ENCODE measurements around the gene CLIC5.
A peak's percentile ranks its signal among the peaks of the same experiment; 100 is the strongest.

Gene CLIC5

DNA sequence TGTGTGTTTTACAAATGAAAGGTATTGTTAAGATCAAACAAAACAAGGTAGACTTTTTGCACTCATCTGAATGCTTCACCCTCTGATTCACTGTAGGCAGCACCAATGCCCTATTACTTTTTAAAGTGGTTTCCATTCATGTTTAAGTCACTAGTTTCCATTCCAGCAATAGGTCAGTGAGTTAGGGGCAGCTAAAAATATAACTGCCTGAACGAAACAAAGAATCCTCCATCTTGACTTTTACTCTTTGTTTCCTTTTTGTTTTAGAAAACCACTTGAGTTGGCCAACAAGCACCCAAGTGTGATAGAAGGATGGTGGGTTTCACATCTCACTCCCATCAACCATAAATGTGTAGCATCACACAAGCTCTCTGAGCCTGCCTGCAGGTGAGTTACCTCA, 25.5 kb downstream of the CLIC5 start:
- no peak for DNase-seq

DNA sequence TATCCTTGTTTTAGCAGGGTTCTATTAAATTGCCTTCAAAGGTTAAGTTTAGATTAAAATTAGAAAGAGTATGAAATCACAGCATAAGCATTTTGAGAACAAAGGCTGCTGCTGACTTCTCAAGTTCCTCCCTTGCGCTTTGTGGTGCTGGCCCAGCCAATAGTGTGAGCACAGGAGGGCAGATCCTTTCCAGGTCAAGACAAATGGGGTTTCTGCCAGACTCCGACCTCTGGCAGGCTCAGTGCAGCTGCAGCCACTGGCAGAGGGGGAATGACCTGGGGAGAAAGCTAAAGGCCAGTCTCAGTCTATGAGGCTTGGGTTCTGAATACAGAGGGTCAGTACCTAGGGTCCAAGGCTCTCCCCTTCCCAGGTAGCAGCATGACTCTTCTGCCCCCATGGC, 27.0 kb downstream of the CLIC5 start:
- DNase-seq = no peak

DNA sequence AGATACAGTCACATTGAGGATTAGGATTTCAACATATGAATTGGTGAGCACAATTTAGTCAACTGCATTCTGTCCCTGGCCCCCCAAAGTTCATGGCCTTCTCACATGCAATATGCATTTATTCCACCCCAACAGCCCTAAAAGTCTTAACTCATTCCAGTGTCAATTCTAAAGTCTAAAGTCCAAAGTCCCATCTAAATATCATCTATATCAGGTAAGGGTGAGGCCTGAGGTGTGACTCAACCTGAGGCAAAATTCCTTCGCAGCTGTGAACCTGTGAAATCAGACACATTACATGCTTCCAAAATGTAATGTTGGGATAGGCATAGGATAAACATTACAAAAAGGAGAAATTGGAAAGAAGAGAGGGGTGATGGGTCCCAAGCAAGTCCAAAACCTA, 27.8 kb downstream of the CLIC5 start:
- no peak for DNase-seq

DNA sequence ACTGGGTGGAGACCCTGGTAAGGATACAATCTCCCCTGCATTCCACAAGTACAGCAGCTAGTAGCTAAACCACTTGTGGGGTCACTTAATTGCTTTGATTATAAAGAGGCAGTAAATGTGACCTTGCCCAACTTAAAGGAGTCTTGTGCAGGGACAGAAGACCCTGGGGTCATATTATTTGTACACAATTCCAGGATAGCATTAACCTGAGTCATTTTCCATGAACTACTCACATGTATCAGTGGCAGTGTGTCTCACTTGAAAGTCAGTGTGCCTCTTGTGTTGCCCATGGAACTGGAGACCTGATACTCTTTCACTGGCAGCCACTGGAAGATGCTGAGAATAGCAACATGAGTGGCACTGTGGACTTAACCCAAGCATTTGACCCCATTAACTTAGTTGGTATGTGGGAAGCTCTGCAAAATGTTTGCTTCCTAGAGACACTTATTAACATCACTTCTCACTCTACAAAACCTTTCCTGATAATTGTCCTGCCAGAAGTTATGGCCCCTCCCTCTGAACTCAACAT, 28.9 kb downstream of the CLIC5 start:
- DNase-seq = no peak

DNA sequence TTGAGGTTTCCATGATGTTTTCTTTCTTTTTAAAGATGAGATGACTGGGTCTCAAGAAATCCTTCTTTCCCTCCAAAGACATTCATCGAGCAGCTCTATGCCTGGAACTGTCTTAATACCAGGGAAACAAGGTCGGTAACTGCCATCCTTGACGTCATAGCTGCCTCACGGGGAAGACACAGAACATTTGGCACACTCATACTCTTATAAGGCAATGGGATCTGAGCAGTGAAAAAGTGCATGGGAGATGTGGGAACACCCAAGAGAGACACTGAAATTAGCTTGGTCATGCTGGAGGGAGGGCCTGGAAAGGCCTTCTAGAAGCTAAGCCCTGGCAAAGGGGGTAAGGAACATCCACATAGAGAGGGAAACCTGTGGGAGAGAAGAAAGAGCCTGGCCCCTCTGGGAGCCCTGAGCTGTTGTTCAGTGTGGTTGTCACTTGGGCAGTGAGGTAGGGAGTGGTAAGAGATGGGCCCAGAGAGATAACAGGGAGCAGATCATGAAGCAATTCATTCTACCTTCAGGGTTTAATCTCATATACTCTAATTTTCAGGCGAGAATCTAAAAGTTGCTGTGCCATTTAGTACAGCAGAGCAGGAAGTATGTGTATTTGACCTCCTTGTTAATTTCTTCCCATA, 30.8 kb downstream of the CLIC5 start:
- no peak for DNase-seq

DNA sequence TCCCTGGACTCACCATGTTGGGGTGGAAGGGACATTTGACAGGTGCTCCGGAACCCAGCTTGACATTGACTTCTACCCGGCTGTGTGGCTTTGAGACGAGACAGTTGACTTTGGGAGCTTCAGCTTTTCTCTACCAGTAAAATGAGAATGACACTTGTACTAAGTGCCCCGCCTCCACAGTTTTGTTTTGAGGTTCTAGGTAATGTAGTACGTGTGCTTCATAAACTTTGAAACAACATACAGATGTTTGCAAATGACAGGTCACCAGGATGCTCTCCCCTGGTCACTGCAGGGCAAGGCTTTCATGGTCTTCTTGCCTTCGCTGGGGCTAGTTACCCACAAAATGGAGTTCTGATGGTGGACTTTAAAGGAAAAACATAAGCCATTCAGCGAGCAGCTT, 31.3 kb downstream of the CLIC5 start:
- no peak for DNase-seq

DNA sequence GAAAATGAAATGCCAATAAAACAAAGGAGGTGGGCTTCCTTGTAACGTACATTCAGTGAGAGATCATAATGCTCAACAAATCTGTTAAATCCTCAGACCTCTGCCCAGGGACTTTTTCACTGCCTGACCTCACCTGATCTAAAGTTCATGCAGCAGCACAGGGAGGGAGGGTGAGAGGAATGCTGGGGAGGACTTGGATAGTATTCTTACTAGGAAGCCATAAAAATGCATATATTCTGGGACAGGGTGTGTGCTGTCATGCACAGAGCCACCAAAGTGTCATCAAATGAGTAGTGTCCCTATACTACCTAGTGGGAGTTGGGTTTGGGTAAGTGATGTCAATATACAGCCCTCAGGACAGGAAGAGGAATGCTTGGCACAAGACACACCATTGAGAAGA, 32.6 kb downstream of the CLIC5 start:
- no peak for DNase-seq

DNA sequence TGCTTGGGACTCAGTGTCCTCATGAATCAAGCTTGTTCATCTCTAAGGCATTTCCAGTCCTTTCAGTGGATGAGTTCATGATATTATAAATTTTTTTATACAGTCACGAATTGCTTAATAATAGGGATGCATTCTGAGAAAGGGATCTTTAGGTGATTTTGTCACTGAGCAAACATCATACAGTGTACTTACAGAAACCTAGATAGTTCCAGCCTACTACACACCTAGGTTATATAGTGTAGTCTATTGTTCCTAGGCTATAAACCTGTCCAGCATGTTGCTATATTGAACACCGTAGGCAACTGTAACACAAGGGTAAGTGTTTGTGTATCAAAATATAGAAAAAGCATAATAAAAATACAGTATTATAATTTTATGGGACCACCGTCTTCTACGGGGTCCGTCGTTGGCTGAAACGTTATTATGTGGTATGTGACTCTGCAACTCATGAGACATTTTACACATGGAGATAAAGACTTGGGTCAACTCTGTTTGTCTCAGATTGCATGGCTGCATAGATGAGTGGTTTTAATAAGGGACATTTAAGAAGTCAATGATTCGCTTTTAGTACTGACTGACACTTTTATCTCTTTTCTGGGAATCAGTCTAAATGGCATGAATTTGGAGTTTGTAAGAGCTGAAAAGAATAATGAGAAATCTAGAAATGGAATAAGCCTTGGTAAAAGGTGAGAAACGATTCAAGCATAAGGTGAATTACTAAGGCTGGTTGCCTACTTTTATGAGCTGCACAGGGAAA, 33.2 kb downstream of the CLIC5 start:
- DNase-seq = no peak

DNA sequence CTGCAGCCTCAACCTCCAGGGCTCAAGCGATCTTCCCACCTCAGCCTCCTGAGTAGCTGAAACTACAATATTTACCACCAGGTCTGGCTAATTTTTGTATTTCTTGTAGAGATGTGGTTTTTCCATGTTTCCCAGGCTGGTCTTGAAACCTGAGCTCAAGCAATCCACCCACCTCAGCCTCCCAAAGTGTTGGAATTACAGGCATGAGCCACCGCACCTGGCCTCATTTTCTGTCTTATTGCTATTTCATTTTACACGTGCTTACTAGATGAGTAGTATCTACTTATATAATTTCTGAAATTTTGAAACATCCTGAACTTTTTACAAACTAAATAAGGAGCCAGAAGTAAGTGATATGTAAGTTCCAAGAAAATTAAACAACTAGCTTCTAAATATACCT, 34.6 kb downstream of the CLIC5 start:
- DNase-seq = no peak

DNA sequence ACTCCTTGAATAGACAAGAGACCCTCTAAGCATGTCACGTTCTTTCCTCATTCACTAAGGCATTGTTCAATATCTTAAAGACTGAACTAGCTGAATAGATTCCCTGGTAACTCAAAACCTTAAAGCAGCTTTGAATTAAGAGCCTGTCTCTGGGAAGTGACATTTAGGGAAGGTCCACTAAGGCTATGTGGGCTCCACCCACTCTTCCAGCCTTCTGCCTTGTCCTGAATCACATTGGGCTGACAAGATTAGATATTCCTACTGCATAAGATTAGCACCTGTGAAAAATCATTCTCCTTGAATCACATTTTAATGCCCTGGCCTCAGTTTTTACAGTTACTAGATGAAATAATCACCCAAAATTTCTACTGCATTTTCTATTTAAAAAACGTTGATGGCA, 36.3 kb downstream of the CLIC5 start:
- DNase-seq = no peak

DNA sequence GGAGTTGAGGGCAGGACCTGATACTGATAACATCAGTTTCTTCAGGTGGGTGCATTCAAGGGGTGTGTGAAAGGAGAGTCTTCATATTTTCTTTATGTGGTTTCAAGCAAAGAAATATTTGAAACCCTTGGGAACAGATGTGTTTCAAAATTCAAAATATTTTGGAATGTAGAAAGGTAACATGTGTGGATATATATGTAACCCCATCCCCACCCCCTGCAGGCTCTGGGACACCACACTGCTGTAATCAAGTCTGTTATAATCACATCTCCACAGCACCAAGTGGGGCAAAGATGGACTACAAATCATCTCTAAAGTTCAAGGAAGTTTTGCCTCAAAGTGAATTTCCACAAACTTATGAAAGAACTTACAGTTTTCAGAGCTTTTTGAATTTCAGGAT, 41.1 kb downstream of the CLIC5 start:
- no peak for DNase-seq

DNA sequence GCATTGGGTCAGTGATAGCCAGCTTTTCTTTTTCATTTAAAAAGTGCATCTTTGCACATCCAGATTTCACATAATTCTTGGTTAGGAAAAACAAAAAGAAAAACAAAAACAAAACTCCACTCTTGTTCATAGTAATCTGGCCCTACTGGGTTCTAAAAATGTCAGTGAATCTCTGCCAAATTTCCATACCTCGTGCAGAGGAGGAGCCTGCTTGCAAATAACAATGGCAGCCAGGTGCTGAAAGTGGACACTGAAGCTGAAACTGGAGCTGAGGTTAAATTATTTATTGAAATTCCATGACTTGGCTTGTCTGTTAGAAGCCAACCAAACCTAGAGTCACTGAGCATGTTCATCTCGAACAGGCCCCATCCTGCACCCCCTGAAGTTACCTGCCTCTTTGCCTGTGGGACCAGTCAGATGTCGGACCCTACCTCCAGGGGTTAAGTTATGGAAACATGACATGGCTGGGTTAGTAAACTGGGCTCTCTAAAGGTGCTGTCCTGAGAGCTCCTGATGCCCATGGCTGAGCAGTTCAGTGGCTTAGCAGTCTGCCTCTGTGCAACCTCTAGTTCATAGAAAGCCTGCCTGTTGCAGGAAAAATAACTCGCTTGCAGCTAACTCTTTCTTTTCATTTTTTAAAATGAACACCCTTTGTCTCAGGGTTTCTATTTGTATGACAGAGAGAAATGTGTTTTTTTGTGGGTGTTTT, 42.7 kb downstream of the CLIC5 start:
- no peak for DNase-seq

DNA sequence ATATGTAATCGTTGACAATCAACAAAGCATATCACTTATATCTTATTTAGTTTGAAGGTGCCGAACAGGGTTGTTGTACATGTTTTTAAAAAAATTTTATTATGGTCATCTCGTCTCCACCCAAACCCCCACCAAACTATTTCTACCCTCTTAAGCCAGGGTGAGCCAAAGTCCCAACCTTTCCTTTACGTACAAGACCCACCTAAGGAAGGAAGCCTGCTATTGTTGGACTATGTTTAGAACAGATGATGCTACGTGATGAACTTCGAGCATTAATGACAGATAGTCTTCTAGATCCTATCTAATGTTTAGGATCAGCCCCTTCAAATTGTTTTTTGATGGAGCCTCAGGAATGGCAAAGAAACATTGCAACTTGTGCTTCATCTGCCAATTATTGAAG, 44.4 kb downstream of the CLIC5 start:
- DNase-seq = no peak

DNA sequence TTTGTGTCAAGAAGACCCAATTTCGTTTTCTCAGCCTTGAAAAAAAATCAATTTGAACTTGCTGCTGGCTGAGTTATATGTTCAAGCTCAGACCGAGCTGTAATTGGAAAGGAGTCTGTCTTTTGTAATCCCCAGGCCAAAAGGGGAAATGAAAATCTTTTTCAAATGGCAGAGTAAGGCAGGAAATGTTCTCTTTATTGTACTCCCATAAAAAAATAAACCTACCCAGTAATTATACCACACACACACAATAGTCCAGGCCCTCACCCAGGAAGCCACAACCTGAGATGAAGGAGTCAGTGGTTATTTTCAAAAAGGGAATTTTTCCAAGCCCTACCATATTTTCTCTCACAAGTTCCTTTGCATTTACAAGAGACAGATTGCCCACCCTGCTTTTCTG, 45.3 kb downstream of the CLIC5 start:
- DNase-seq = peak; percentile 10

DNA sequence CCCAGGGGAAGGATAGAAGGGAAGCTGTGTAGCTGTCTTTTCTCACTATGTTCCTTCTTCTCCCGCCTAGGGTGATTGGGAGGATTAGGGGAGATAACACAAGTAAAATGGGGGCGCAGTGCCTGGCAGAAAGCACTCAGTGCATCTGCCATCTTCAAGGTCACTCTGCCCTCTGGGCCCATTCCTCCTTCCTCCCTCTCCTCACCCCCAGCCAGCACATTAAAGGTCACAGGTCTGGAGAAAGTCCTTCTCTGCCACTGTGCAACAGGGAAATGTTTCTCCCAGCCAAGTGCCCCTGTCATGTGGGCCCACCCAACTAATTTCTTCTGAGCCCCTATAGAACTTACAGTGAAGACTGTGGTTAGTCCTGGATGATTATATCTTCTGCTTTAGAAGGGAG, 45.8 kb downstream of the CLIC5 start:
- no peak for DNase-seq

DNA sequence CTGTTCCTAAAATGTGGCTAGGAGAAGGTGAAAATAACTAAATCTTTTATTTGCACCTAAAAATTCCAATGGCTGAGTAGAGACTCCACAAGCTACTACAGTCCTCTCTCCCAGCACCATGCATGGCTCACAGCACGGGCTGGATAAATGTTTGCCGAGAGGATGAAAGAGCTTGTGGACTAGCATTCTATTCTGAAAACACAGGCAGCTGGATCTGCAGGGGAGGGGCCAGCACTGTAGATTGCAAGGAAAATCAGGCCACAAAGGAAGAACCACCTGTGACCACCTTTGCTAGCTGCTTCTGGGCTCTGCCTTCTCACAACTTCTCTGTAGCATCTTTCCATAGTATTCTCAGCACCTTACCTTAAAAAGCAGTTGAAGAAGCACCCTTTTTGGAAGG, 46.6 kb downstream of the CLIC5 start:
- DNase-seq = no peak

DNA sequence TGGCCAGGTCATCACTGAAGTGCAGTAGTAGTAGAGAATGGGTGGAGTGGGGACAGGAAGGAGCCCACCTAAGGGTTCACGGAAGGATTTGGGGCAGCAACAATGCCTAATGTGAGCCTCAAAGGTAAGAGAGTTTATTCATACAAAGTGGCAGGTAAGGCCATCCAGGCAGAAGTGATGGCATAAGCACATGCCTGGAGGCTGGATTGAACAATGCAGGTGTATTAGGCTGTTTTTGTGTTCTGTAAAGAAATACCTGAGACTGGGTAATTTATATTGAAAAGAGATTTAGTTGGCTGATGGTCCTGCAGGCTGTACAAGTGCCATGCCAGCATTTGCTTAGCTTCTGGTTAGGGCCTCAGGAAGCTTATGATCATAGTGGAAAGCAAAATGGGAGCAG, 48.3 kb downstream of the CLIC5 start:
- no peak for DNase-seq

DNA sequence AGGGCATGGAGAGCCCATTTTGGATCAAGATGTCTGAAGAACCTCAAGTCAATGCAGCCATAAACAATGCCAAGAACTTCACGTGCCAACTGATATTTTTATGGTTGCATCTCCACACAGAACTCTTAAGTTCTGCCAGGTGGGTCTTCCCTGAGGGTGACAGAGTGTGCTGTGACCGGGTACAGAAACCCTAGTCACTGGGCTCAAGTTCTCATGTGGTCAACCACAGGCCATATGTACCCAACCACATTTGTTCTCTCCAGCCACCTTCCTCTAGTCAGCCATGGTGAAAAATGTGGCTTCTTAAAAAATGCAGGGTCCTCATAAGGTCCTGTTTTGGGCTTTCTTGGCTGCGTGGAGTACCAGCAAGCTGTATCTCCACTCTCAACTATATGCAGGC, 48.9 kb downstream of the CLIC5 start:
- no peak for DNase-seq

DNA sequence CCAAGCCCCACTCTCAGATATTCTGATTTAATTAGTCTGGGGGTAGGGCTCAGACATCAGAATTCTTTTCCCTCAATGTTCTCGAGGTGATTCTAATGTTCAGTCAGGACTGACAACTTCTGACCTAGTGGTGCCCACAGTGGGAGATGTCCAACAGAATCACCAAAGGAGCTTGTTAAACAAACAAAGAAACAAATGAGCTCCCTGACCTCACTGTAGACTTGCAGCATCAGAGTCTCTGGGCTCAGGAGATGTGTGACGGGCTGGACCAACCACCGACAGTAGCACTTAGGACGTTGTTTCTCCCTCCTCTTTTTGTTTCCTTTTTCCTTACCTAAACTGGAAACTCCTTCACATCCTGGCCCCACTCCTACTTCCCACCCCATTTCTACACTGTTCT, 49.3 kb downstream of the CLIC5 start:
- DNase-seq = no peak

DNA sequence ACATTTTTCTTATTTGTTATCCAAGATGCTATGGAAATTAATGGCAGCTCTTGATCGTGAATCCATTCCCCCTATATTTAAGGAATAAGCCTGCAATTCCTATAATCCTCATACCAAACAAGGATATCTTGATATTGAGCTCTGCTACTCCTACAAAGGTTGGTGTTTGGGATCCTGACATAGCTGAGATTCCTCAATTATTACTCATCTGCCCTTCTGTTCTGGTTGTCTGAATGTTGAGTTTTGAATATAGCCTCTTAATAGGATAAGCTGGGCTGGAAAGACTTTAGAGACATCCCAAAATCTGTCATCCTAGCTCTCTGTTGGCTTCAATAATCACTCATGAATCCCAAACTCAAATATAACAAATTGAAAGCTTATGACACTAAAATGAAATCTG, 49.9 kb downstream of the CLIC5 start:
- DNase-seq = no peak

DNA sequence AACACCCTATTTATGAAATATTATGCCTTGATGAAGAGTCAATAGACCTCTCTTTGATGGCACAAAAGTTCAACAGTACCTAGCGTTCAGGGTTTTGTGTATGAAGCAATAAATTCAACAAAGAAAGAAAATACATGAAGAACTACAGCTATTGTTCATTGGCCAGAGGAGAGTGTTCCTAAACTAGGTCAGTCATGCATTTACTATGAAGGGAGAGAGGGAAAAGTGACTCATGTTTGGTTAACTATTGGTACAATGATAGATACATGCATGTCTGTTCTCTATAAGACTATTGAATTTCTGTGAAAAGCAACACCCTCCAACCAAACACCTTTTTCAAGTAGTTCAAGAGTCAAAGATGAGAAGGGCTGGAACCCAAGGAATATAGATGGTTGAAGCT, 50.7 kb downstream of the CLIC5 start:
- no peak for DNase-seq

DNA sequence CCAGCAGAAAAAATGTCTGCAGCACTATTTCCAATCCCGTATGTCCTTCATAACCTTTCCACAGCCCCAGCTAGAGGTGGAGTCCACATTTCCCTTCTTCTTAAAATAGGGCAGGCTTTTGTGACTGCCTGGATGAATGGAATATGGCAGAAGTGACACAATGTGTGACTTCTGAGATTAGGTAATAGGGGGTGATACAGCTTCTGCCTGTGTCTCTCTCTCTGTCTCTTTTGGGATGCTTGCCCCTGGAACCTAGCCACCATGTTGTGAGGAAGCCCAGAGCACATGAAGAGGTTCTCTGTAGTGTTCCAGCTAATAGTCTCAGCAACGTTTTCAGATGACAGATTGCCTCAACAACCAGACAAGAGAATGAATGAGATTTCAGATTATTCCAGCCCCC, 51.4 kb downstream of the CLIC5 start:
- no peak for DNase-seq

DNA sequence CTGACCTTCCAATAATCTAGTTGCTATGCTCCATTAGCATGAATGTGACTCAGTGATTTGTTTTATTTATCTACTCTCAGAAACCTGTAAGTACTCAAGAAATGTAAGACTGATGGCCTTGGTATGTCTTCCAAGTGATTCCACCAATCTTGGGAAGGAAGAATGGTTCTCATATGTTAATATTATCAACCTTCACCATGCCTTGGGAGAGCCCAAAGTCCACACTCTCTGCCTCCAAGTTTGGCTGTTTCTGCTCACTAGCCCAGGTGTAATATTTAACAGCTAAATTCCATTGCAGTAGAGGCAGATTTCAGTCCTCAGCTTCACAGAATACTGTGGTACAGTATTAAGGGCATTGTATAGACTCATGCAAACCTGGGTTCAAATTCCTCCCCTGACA, 51.8 kb downstream of the CLIC5 start:
- no peak for DNase-seq

DNA sequence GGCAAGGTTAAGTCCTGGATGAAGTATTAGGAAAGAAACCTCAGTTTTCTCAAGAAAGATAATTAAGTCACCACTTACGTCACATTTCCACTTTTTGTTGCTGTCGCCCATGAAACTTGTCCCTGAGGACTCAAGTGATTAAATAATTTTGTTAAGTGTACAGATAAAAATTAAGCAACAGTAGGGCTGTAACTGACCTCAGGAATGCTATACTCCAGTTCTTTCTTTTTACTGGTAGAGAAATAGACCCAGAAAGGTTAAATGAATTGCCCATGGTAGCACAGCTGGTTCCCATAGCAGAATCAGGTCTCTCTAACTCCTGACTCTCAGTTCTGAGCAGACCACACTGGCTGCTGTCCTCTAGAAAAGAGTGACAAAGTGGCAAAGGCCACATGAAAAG, 54.5 kb downstream of the CLIC5 start:
- DNase-seq = no peak
